ENCODE measurements around the gene DIPK2B. TPM values are rescaled to one million over a fixed set of nuclear protein-coding genes. Genes with fewer than 3 reads are reported as not detected.

DIPK2B gene
- total RNA-seq, 1 experiment from 2014 or later: not detected

- H3K18ac ChIP-seq (ENCODE audit: insufficient read length, low read depth, low read length): no peak overlapping the region
- no peak overlapping the region for H2BK120ac ChIP-seq (ENCODE audit: low read depth, low read length, poor library complexity, severe bottlenecking)
- H2BK15ac ChIP-seq (ENCODE audit: low read depth, low read length): no peak overlapping the region
- H3T11ph ChIP-seq (ENCODE audit: low read length): no peak overlapping the region
- no peaks in the 10 kb centered on the region for H3K79me1 ChIP-seq (ENCODE audit: insufficient read depth, low read depth, low read length, poor library complexity, severe bottlenecking)
- H3K4me2 ChIP-seq (ENCODE audit: insufficient read depth, insufficient read length, low read length): no peak overlapping the region
- Mint-ChIP-seq H3K4me3 (no peak overlapping the region), H3K4me1 (no peaks in the 10 kb centered on the region), H3K9me3 (peaks cover 72 to 81% of the 10 kb centered on the region in 2 experiments), H3K27ac (no peak overlapping the region), H3K27me3 (ENCODE audit: low read depth) (peaks cover 1% of the 10 kb centered on the region; the same call in 1 of the 2 replicates), H3K36me3 (ENCODE audit: insufficient read depth in 1 of 3, low read depth in 3 of 3) (peaks cover 7 to 9% (median 7%) of the 10 kb centered on the region in 3 experiments; a peak in 5 of 7 replicates)
- no peaks in the 10 kb centered on the region for H3K79me2 ChIP-seq (ENCODE audit: insufficient read depth, low read length)
- H3K4me1 ChIP-seq (ENCODE audit: insufficient read depth, low read length): no peaks in the 10 kb centered on the region
- H2BK12ac ChIP-seq (ENCODE audit: insufficient read length, low read depth, low read length): no peak overlapping the region
- no peak overlapping the region for H2AFZ ChIP-seq (ENCODE audit: low read length)
- H4K20me1 ChIP-seq (ENCODE audit: control insufficient read depth, insufficient read depth, insufficient read length): no peaks in the 10 kb centered on the region
- H4K5ac ChIP-seq (ENCODE audit: insufficient read length, low read depth, low read length): no peak overlapping the region
- H4K91ac ChIP-seq (ENCODE audit: insufficient read length, low read depth, low read length): no peak overlapping the region
- H3K4ac ChIP-seq (ENCODE audit: low read depth, low read length): no peak overlapping the region
- H3K27me3 ChIP-seq (ENCODE audit: insufficient read depth, low read length): no peaks in the 10 kb centered on the region
- no peak overlapping the region for H2BK5ac ChIP-seq (ENCODE audit: insufficient read length, low read length)
- no peak overlapping the region for H3K14ac ChIP-seq (ENCODE audit: insufficient read depth, low read length)
- no peak overlapping the region for H3K27ac ChIP-seq (ENCODE audit: insufficient read length, low read depth, low read length)
- H3K9me3 ChIP-seq (ENCODE audit: control insufficient read depth, low read depth, low read length): peaks cover 30% of the 10 kb centered on the region
- no peak overlapping the region for H2AK5ac ChIP-seq (ENCODE audit: insufficient read length, low read length)
- H3K23me2 ChIP-seq (ENCODE audit: insufficient read length, low read depth, low read length, poor library complexity, severe bottlenecking): no peaks in the 10 kb centered on the region
- no peak overlapping the region for H2BK20ac ChIP-seq (ENCODE audit: low read depth, low read length, poor library complexity, severe bottlenecking)
- no peak overlapping the region for H4K8ac ChIP-seq (replicated peaks; ENCODE audit: insufficient read length, low read depth, low read length)
- no peak overlapping the region for H3K56ac ChIP-seq (ENCODE audit: insufficient read length, low read depth, low read length)
- TF ChIP-seq CTCF (conservative IDR thresholded peaks at IDR 0.05): peak; percentile 50; the same call in 2 of the 3 replicates
- DNase-seq: no peak
- no peak overlapping the region for H3K9ac ChIP-seq (ENCODE audit: extremely low read depth, insufficient read length, low read length)
- H3K23ac ChIP-seq (ENCODE audit: insufficient read length, low read depth, low read length): no peak overlapping the region
These were observed 7.6 kb upstream of the DIPK2B start for GRCh38 chrX:45208121-45208856.
